ENCODE measurements around the gene RBM4.
"Not testable (repeated sequence)": the region's sequence is repeated elsewhere in the genome, so short reads cannot be mapped to it uniquely, and the experiment has no call there.

The RBM4 gene

DNA sequence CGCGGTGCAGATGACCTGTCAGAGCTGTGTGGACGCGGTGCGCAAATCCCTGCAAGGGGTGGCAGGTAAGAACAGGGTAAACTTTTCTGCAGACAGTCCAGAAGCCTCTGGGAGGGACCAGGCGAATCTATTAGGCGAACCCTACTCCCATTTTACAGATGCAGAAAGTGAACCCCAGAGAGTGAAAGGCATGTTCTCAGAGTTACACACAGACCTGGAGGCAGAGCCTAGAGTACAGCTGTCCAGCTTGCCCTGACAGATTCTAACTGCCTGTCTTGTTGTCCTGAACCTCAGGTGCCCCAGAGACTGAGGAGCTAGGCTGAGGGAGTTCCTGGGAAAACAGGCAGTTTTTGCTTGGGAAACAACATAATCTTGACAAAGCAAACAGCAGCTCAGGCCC lies 44.9 kb upstream of the RBM4 start:
- peak overlapping the region; percentile 89 for H3K4me3 ChIP-seq (ENCODE audit: low read length)
- TF ChIP-seq, protein P1, sequence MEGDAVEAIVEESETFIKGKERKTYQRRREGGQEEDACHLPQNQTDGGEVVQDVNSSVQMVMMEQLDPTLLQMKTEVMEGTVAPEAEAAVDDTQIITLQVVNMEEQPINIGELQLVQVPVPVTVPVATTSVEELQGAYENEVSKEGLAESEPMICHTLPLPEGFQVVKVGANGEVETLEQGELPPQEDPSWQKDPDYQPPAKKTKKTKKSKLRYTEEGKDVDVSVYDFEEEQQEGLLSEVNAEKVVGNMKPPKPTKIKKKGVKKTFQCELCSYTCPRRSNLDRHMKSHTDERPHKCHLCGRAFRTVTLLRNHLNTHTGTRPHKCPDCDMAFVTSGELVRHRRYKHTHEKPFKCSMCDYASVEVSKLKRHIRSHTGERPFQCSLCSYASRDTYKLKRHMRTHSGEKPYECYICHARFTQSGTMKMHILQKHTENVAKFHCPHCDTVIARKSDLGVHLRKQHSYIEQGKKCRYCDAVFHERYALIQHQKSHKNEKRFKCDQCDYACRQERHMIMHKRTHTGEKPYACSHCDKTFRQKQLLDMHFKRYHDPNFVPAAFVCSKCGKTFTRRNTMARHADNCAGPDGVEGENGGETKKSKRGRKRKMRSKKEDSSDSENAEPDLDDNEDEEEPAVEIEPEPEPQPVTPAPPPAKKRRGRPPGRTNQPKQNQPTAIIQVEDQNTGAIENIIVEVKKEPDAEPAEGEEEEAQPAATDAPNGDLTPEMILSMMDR (IDR thresholded peaks at IDR 0.05; ENCODE audit: insufficient read depth, low read depth, low read length, missing control alignments) = no peak
- DNase-seq (ENCODE audit: low read depth) = no peak

DNA sequence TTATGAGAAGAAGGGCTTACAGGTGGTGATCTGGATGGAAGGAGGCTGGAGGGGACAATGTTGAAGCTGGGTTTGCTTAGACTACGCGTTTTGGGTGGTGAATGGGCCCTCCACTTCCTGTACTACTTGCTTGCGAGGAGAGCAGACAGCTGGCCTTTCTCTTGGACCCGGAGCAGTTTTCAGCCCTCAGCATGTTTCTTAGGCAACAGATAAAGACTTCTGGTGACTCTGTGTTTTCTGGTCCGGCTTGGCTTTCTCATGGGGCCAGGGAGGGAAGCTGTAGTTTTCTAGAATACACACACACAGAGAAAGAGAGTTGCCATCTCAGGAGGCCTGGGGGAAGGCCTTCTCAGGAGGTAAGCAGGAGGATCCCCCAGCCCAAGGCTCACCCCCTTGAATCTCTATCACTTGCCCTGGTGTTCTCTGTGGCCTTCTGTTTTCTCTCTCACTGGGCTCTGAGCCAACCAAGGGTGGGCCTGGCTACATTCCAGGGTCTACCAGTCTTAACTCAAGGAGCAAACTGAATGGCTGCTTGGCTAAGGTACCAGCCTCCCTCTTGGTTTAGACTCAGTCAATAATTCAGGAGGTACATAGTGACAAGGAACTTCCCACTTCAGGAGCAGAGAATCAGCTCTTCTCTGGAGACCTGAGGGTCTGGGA lies 43.1 kb upstream of the RBM4 start:
- no peak for DNase-seq (ENCODE audit: low read depth)
- no peak overlapping the region for H3K4me3 ChIP-seq (ENCODE audit: low read length)
- TF ChIP-seq, protein P1 (IDR thresholded peaks at IDR 0.05; ENCODE audit: insufficient read depth, low read depth, low read length, missing control alignments) = no peak

DNA sequence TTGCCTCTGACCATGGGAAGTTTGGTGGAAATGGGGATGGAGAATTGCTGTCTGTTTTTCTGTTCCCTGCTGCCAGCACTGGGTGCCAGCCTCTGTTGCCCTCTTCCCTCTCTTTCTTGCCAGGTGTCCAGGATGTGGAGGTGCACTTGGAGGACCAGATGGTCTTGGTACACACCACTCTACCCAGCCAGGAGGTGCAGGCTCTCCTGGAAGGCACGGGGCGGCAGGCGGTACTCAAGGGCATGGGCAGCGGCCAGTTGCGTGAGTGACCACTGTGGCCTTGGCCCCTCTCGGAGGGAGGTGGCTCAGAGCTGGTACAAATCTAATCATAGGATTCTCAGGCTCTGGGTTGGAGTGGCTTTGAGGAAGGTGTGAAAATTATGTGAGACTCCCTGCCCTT lies 39.5 kb upstream of the RBM4 start:
- H3K4me3 ChIP-seq (ENCODE audit: low read length) = no peak overlapping the region
- DNase-seq (ENCODE audit: low read depth) = no peak
- TF ChIP-seq, protein P1 (IDR thresholded peaks at IDR 0.05; ENCODE audit: insufficient read depth, low read depth, low read length, missing control alignments) = no peak

DNA sequence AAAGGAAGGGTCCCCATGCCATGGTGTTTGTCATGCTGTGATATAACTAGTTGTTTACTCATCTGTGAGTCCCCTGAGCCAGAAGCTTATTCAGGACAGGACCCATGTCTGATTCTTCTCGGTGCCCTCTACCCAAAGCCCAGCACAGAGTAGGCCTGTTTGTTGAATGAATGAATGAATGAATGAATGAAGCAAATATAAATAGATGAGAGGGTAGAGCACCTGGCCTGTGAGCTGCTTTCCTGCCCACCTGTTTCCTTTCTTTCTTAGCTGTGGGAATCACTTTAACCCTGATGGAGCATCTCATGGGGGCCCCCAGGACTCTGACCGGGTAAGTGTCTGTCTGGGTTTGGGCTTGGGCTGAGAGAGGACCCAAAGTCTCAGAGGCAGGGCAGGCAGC lies 38.3 kb upstream of the RBM4 start:
- TF ChIP-seq, protein P1 (IDR thresholded peaks at IDR 0.05; ENCODE audit: insufficient read depth, low read depth, low read length, missing control alignments) = no peak
- DNase-seq (ENCODE audit: low read depth) = no peak
- no peak overlapping the region for H3K4me3 ChIP-seq (ENCODE audit: low read length)

DNA sequence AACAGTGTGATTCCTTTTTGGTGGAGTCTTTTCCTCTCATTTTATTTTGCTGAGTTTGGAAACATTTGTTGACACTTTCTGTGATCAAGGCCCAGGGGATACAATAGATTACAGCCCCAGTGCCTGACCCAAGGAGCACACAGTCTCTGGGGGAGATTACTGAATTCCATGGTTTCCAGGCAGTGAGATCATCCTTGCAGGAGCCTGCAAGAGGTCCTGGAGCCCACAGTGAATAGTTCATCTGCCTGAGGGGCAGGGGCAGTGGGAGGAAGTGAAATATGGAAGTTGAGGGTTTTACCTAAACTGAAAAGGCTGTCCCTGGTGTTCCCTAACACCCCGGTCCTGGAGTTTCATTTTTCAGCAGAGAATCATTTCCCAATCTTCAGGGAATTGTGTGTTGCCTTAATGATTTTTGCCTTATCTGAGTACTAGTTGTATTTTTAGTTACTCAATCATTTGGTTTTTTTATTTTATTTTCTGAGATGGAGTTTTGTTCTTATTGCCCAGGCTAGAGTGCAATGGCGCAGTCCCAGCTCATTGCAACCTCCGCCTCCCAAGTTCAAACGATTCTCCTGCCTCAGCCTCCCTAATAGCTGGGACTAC lies 37.8 kb upstream of the RBM4 start:
- no peak for DNase-seq (ENCODE audit: low read depth)
- no peak overlapping the region for H3K4me3 ChIP-seq (ENCODE audit: low read length)
- TF ChIP-seq, protein P1 (IDR thresholded peaks at IDR 0.05; ENCODE audit: insufficient read depth, low read depth, low read length, missing control alignments) = no peak

DNA sequence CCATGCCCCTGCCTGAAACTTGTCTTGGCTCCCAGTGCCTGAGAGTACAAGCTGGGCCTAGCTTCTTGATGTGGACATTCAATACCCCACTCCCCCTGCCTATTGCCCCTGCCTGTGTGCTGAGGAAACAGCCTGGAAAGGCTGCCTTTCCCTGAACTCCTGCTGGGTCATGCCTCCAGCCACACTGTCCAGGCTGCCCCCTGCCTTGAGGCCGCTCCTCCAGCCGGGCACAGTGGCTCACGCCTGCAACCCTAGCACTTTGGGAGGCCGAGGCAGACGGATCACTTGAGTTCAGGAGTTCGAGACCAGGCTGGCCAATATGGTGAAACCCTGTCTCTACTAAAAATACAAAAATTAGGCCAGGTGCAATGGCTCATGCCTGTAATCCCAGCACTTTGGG lies 35.4 kb upstream of the RBM4 start:
- DNase-seq (ENCODE audit: low read depth) = no peak
- TF ChIP-seq, protein P1 (IDR thresholded peaks at IDR 0.05; ENCODE audit: insufficient read depth, low read depth, low read length, missing control alignments) = no peak
- H3K4me3 ChIP-seq (ENCODE audit: low read length) = no peak overlapping the region

DNA sequence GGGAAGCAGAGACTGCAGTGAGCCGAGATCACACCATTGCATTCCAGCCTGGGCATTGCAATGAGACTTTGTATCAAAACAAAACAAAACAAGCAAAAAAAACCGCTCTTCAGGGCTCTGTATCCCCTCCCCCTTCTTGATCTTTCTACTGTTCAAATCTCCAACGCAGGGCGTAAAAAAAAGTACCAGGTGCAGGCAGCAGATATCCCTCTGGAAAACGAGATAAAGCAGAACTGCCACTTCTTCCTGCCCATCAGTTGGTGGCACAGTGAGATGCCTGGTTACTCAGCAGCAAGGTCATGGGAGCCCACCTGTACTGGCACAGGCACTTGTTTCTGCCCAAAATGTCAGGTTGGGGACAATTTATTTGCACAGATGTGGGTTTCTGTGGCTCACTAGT lies 34.3 kb upstream of the RBM4 start:
- TF ChIP-seq, protein P1 (IDR thresholded peaks at IDR 0.05; ENCODE audit: insufficient read depth, low read depth, low read length, missing control alignments) = no peak
- DNase-seq (ENCODE audit: low read depth) = no peak
- H3K4me3 ChIP-seq (ENCODE audit: low read length) = no peak overlapping the region

DNA sequence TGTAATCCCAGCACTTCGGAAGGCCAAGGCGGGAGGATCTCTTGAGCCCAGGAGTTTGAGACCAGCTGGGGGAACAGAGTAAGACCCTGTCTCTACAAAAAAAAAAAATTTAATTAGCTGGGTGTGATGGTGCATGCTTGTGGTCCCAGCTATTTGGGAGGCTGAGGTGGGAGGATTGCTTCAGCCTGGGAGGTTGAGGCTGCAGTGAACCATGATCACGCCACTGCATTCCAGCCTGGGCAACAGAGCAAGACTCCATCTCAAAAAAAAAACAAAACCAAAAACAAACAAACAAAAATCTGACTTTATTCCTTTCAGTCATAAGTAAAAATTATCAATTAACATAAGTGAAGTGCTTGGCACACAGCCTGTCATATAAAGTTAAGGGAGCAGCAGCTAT lies 31.9 kb upstream of the RBM4 start:
- DNase-seq (ENCODE audit: low read depth); H3K4me3 ChIP-seq (ENCODE audit: low read length): not testable (repeated sequence)

Measured in epithelial cell of esophagus (primary cell).